HL-60 (cell line): Measurements from ENCODE around the gene FARP1.
"Not testable (repeated sequence)": the region's sequence is repeated elsewhere in the genome, so short reads cannot be mapped to it uniquely, and the experiment has no call there.

Source experiments
- DNase-seq, 2 experiments: peaks; one replicate each; pipeline ENCODE4 v3.0.0-alpha.2; 2010 to 2020; ENCODE audit warnings: low read depth in 1 of 2, low spot score in 1 of 2
- H3K27ac ChIP-seq: fragments of 250-450 bp; sonication (Bioruptor Pico); replicated peaks from 2 replicates; pipeline ENCODE4 v1.5.1; 2020; ENCODE audit warnings: mild to moderate bottlenecking, moderate library complexity
- H3K27me3 ChIP-seq: fragments of 250-450 bp; sonication (Bioruptor Pico); 2 replicates; pipeline ENCODE4 v1.5.1; 2021; ENCODE audit warnings: mild to moderate bottlenecking, moderate library complexity; ENCODE audit not compliant: insufficient read depth, poor library complexity, severe bottlenecking
- H3K4me3 ChIP-seq: replicated peaks from 2 replicates; pipeline ENCODE4 v1.5.1; 2011; ENCODE audit warnings: mild to moderate bottlenecking, control low read depth, low read length; ENCODE audit not compliant: insufficient read depth
- GABPA ChIP-seq: IDR thresholded peaks from 2 replicates; pipeline ENCODE4 v1.6.1; 2012; ENCODE audit warnings: low read depth
- POLR2AphosphoS5 ChIP-seq: IDR thresholded peaks from 2 replicates; pipeline ENCODE4 v1.6.1; 2012; ENCODE audit warnings: low read depth
- SPI1 ChIP-seq: IDR thresholded peaks from 2 replicates; pipeline ENCODE4 v1.6.1; 2012; ENCODE audit warnings: low read depth, mild to moderate bottlenecking, borderline replicate concordance
- TF ChIP-seq, protein P1 (sequence below): IDR thresholded peaks from one replicate; pipeline ENCODE4 v1.5.1; 2011; ENCODE audit warnings: low read length, control low read depth, inconsistent platforms; ENCODE audit not compliant: insufficient read depth
- TF ChIP-seq, protein P2 (sequence below): IDR thresholded peaks from 2 replicates; pipeline ENCODE4 v1.6.1; 2012; ENCODE audit warnings: low read depth; ENCODE audit not compliant: insufficient replicate concordance

FARP1 gene

GRCh38 chr13:98267080-98267912, 124.4 kb downstream of the FARP1 start:
- TF ChIP-seq GABPA: no peak
- TF ChIP-seq, protein P1, sequence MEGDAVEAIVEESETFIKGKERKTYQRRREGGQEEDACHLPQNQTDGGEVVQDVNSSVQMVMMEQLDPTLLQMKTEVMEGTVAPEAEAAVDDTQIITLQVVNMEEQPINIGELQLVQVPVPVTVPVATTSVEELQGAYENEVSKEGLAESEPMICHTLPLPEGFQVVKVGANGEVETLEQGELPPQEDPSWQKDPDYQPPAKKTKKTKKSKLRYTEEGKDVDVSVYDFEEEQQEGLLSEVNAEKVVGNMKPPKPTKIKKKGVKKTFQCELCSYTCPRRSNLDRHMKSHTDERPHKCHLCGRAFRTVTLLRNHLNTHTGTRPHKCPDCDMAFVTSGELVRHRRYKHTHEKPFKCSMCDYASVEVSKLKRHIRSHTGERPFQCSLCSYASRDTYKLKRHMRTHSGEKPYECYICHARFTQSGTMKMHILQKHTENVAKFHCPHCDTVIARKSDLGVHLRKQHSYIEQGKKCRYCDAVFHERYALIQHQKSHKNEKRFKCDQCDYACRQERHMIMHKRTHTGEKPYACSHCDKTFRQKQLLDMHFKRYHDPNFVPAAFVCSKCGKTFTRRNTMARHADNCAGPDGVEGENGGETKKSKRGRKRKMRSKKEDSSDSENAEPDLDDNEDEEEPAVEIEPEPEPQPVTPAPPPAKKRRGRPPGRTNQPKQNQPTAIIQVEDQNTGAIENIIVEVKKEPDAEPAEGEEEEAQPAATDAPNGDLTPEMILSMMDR: no peak
- TF ChIP-seq SPI1: no peak
- TF ChIP-seq, protein P2, sequence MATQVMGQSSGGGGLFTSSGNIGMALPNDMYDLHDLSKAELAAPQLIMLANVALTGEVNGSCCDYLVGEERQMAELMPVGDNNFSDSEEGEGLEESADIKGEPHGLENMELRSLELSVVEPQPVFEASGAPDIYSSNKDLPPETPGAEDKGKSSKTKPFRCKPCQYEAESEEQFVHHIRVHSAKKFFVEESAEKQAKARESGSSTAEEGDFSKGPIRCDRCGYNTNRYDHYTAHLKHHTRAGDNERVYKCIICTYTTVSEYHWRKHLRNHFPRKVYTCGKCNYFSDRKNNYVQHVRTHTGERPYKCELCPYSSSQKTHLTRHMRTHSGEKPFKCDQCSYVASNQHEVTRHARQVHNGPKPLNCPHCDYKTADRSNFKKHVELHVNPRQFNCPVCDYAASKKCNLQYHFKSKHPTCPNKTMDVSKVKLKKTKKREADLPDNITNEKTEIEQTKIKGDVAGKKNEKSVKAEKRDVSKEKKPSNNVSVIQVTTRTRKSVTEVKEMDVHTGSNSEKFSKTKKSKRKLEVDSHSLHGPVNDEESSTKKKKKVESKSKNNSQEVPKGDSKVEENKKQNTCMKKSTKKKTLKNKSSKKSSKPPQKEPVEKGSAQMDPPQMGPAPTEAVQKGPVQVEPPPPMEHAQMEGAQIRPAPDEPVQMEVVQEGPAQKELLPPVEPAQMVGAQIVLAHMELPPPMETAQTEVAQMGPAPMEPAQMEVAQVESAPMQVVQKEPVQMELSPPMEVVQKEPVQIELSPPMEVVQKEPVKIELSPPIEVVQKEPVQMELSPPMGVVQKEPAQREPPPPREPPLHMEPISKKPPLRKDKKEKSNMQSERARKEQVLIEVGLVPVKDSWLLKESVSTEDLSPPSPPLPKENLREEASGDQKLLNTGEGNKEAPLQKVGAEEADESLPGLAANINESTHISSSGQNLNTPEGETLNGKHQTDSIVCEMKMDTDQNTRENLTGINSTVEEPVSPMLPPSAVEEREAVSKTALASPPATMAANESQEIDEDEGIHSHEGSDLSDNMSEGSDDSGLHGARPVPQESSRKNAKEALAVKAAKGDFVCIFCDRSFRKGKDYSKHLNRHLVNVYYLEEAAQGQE: no peak
- no peak for TF ChIP-seq POLR2AphosphoS5
- no peak for DNase-seq
- Histone ChIP-seq H3K4me3 (no peak overlapping the region), H3K27ac (no peak overlapping the region), H3K27me3 (no peaks in the 10 kb centered on the region)

DNA sequence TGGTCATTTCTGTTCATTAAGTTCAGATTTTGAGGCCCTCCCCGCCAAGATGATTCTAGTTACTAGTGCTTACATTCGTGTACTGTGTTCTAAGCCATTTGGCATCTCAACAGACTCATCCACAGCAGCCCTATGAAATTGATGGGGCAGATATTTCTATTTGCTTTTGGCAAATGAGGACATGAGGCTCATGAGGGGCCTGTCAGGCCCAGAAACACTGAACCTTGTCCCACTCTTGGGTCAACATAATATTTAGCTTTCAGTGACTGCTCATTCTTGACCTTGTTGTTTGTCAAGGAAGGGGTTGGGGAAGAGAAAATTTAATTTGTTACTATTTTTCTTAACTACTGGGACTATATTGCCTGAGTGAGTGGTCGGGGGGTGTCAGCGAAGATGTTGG, 126.5 kb downstream of the FARP1 start:
- no peaks in the 10 kb centered on the region for H3K27me3 ChIP-seq
- TF ChIP-seq GABPA: no peak
- TF ChIP-seq, protein P1: no peak
- no peak for TF ChIP-seq SPI1
- TF ChIP-seq, protein P2: no peak
- TF ChIP-seq POLR2AphosphoS5: no peak
- H3K27ac ChIP-seq: no peak overlapping the region
- DNase-seq: no peak
- no peak overlapping the region for H3K4me3 ChIP-seq

DNA sequence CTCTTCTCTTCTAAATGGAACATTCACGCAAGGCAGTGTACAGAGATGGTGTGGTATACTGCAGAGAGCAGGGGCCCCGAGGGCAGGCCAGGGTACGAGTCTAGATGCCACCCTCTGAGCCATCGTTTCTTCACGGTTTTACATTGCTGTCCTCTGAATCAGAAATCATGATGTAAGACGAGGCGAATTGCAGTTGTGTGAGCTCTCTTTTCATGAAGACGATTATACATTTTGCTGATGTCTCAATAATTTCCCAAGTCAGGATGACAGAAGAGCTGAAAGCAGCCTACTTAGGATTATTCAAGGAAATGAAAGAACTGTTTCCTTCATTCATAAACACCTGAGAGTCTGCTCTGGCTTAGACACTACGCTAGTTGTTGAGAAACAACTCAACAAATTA, 127.9 kb downstream of the FARP1 start:
- no peak for DNase-seq
- TF ChIP-seq, protein P2: no peak
- TF ChIP-seq POLR2AphosphoS5 (no peak), GABPA (no peak), SPI1 (no peak)
- TF ChIP-seq, protein P1: no peak
- no peaks in the 10 kb centered on the region for H3K27me3 ChIP-seq
- H3K27ac ChIP-seq: no peak overlapping the region
- no peak overlapping the region for H3K4me3 ChIP-seq

DNA sequence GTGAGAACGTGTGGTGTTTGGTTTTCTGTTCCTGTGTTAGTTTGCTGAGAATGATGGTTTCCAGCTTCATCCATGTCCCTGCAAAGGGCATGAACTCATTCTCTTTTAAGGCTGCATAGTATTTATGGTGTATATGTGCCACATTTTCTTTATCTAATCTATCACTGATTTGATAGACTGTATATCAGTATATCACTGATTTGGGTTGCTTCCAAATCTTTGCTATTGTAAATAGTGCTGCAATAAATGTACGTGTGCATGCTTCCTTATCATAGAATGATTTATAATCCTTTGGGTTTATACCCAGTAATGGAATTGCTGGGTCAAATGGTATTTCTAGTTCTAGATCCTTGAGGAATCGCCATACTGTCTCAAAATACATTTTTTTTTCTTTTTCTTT, 128.8 kb downstream of the FARP1 start:
- H3K4me3 ChIP-seq, H3K27me3 ChIP-seq, H3K27ac ChIP-seq, DNase-seq: not testable (repeated sequence)
